ENCODE results near the gene ADAM12.

Gene ADAM12

GRCh38 chr10:126233182-126234148 is 154.8 kb downstream of the ADAM12 start:
- no peak for DNase-seq

- no peak for DNase-seq
These were observed 157.7 kb downstream of the ADAM12 start for GRCh38 chr10:126230587-126230986.

GRCh38 chr10:126229686-126230085 is 158.6 kb downstream of the ADAM12 start:
- DNase-seq = no peak

- no peak for DNase-seq
These were observed 160.5 kb downstream of the ADAM12 start for GRCh38 chr10:126227762-126228134.

- DNase-seq = no peak
These were observed 161.1 kb downstream of the ADAM12 start for GRCh38 chr10:126226988-126227761.

- DNase-seq = no peak
These were observed 162.1 kb downstream of the ADAM12 start for GRCh38 chr10:126226205-126226604.

GRCh38 chr10:126225672-126226008 is 162.6 kb downstream of the ADAM12 start:
- no peak for DNase-seq

GRCh38 chr10:126224967-126225671 is 163.2 kb downstream of the ADAM12 start:
- DNase-seq = no peak

GRCh38 chr10:126223512-126224067 is 164.7 kb downstream of the ADAM12 start:
- no peak for DNase-seq

- DNase-seq = no peak
These were observed 165.4 kb downstream of the ADAM12 start for GRCh38 chr10:126222736-126223511.

- DNase-seq = no peak
These were observed 166.4 kb downstream of the ADAM12 start for GRCh38 chr10:126221874-126222273.

GRCh38 chr10:126218778-126219649 is 169.3 kb downstream of the ADAM12 start:
- no peak for DNase-seq

GRCh38 chr10:126218174-126218573 is 170.1 kb downstream of the ADAM12 start:
- no peak for DNase-seq

GRCh38 chr10:126216632-126216961 is 171.7 kb downstream of the ADAM12 start:
- DNase-seq = no peak

- DNase-seq = no peak
These were observed 172.3 kb downstream of the ADAM12 start for GRCh38 chr10:126215746-126216631.

GRCh38 chr10:126214679-126215078 is 173.6 kb downstream of the ADAM12 start:
- DNase-seq = no peak

- DNase-seq = no peak
These were observed 174.3 kb downstream of the ADAM12 start for GRCh38 chr10:126214021-126214420.

- DNase-seq = no peak
These were observed 175.5 kb downstream of the ADAM12 start for GRCh38 chr10:126212738-126213137.

GRCh38 chr10:126210051-126210651 is 178.1 kb downstream of the ADAM12 start:
- DNase-seq = no peak

- no peak for DNase-seq
These were observed 178.8 kb downstream of the ADAM12 start for GRCh38 chr10:126209451-126209850.
